Mucosa of descending colon (tissue), 3 donors: Measurements from ENCODE around the gene ONECUT2. TPM values are rescaled to one million over a fixed set of nuclear protein-coding genes. Genes with fewer than 3 reads are reported as not detected.

Experiments used
- ATAC-seq: fragments of 200-7000 bp; cut with Tn5 transposase; one replicate; pipeline ENCODE4 v1.9.1; 2020; ENCODE audit warnings: mild to moderate bottlenecking, moderate library complexity
- DNase-seq, 3 donors: peaks; one replicate each; pipeline ENCODE4 v3.0.0-alpha.2; 2020
- H3K36me3 ChIP-seq: fragments of 200-600 bp; one replicate; pipeline ENCODE4 v1.8.0; 2021; ENCODE audit warnings: low read depth, mild to moderate bottlenecking
- H3K4me1 ChIP-seq: fragments of 200-600 bp; one replicate; pipeline ENCODE4 v1.8.0; 2021; ENCODE audit warnings: low read depth, mild to moderate bottlenecking
- H3K4me3 ChIP-seq: fragments of 200-600 bp; one replicate; pipeline ENCODE4 v1.8.0; 2021; ENCODE audit warnings: mild to moderate bottlenecking
- H3K9me3 ChIP-seq: fragments of 200-600 bp; one replicate; pipeline ENCODE4 v1.8.0; 2021; ENCODE audit warnings: mild to moderate bottlenecking
- CTCF ChIP-seq: fragments of 200-600 bp; IDR thresholded peaks from one replicate; pipeline ENCODE4 v1.8.0; 2022; ENCODE audit warnings: antibody characterized with exemption, mild to moderate bottlenecking
- intact Hi-C, 2 donors: fragments of 100-400 bp; cut with DNase I in 1 of 2; cut with micrococcal nuclease in 1 of 2; formaldehyde crosslinking; loops; one replicate each; pipeline versions ENCODE4 v1.11.0 to v1.11.1; 2022; cut with DNase I, micrococcal nuclease
- total RNA-seq, 3 donors: library from RNA; stranded (reverse); fragmentation: NEBNext Ultra II Directional in 2 of 3; extraction: Animal tissue kit (Norgen Biotek cat#: 25700) in 2 of 3; gene quantifications; one replicate each; pipeline versions ENCODE4 v1.2.1 to v1.2.4, GENCODE V29; 2021 to 2023
- donor health status: DM: no; HTN: no; CAD: no; lungs with moderate emphysema.
- donor health status: DM: no; HTN: no; CAD: no.
- donor health status: DM: no; HTN: yes; CAD: no.

ONECUT2 gene
- total RNA-seq, 3 donors from 2014 or later: 0.06 to 0.87 (median 0.14) TPM

GRCh38 chr18:57439985-57440330 is 4.8 kb downstream of the ONECUT2 start:
- intact Hi-C loops: no loop called here
- DNase-seq: no peak
- Histone ChIP-seq H3K4me3 (no peak overlapping the region), H3K4me1 (peaks cover 15% of the 10 kb centered on the region), H3K9me3 (no peaks in the 10 kb centered on the region), H3K36me3 (no peaks in the 10 kb centered on the region)
- TF ChIP-seq CTCF: no peak
- ATAC-seq: no peak

GRCh38 chr18:57440331-57441070 is 5.3 kb downstream of the ONECUT2 start:
- intact Hi-C loops: no loop called here
- peaks cover 15% of the 10 kb centered on the region for H3K4me1 ChIP-seq
- H3K36me3 ChIP-seq: no peaks in the 10 kb centered on the region
- ATAC-seq: no peak
- no peak for DNase-seq
- H3K4me3 ChIP-seq: no peak overlapping the region
- no peak for TF ChIP-seq CTCF
- H3K9me3 ChIP-seq: no peaks in the 10 kb centered on the region

- Histone ChIP-seq H3K4me3 (no peak overlapping the region), H3K4me1 (peaks cover 15% of the 10 kb centered on the region), H3K36me3 (no peaks in the 10 kb centered on the region), H3K9me3 (no peaks in the 10 kb centered on the region)
- TF ChIP-seq CTCF: no peak
- no peak for DNase-seq
- intact Hi-C loops: no loop called here
- no peak for ATAC-seq
Measured at GRCh38 chr18:57441071-57441794, 6.1 kb downstream of the ONECUT2 start.

- Histone ChIP-seq H3K9me3 (no peaks in the 10 kb centered on the region), H3K4me3 (no peak overlapping the region), H3K36me3 (no peaks in the 10 kb centered on the region), H3K4me1 (peaks cover 3% of the 10 kb centered on the region)
- no peak for TF ChIP-seq CTCF
- intact Hi-C loops: no loop called here
- ATAC-seq (no peak), DNase-seq (no peak)
Measured at GRCh38 chr18:57443247-57443646, 8.1 kb downstream of the ONECUT2 start.

- ATAC-seq: no peak
- no peak for TF ChIP-seq CTCF
- no peak for DNase-seq
- intact Hi-C loops: no loop called here
- Histone ChIP-seq H3K4me1 (no peaks in the 10 kb centered on the region), H3K36me3 (no peaks in the 10 kb centered on the region), H3K9me3 (no peaks in the 10 kb centered on the region), H3K4me3 (no peak overlapping the region)
Measured at GRCh38 chr18:57443702-57444101, 8.5 kb downstream of the ONECUT2 start.
